ENCODE measurements around the gene TRIP4.
"Not testable (repeated sequence)": the region's sequence is repeated elsewhere in the genome, so short reads cannot be mapped to it uniquely, and the experiment has no call there.

The TRIP4 gene

GRCh38 chr15:64381000-64381751 lies 6.5 kb upstream of the TRIP4 start, which contains the start of gene PCLAF:
PCLAF (minus strand) TSS chr15:64381441; CDS start chr15:64381371, 70 bp downstream.
- DNase-seq (ENCODE audit: low spot score) = peak; percentile 94

- no peak for DNase-seq (ENCODE audit: low spot score)
These were observed 3.9 kb upstream of the TRIP4 start for GRCh38 chr15:64383760-64384159.

- no peak for DNase-seq (ENCODE audit: low spot score)
These were observed 1.3 kb upstream of the TRIP4 start for GRCh38 chr15:64386291-64386690.

GRCh38 chr15:64389036-64389435 lies 1.4 kb downstream of the TRIP4 start:
- DNase-seq (ENCODE audit: low spot score) = no peak

GRCh38 chr15:64392471-64392870 lies 4.8 kb downstream of the TRIP4 start:
- DNase-seq (ENCODE audit: low spot score) = not testable (repeated sequence)

GRCh38 chr15:64396789-64397188 lies 9.2 kb downstream of the TRIP4 start:
- no peak for DNase-seq (ENCODE audit: low spot score)

GRCh38 chr15:64398575-64398974 lies 10.9 kb downstream of the TRIP4 start:
- DNase-seq (ENCODE audit: low spot score) = no peak

- no peak for DNase-seq (ENCODE audit: low spot score)
These were observed 12.9 kb downstream of the TRIP4 start for GRCh38 chr15:64400583-64400982.

GRCh38 chr15:64412216-64412615 lies 24.6 kb downstream of the TRIP4 start:
- DNase-seq (ENCODE audit: low spot score) = no peak

GRCh38 chr15:64422697-64423096 lies 35.1 kb downstream of the TRIP4 start:
- no peak for DNase-seq (ENCODE audit: low spot score)

- no peak for DNase-seq (ENCODE audit: low spot score)
These were observed 36.3 kb downstream of the TRIP4 start for GRCh38 chr15:64423970-64424369.

- no peak for DNase-seq (ENCODE audit: low spot score)
These were observed 37.6 kb downstream of the TRIP4 start for GRCh38 chr15:64425221-64425620.

GRCh38 chr15:64426845-64427465 lies 39.3 kb downstream of the TRIP4 start:
- DNase-seq (ENCODE audit: low spot score) = peak; percentile 34

GRCh38 chr15:64429448-64429847 lies 41.8 kb downstream of the TRIP4 start:
- no peak for DNase-seq (ENCODE audit: low spot score)

- DNase-seq (ENCODE audit: low spot score) = no peak
These were observed 42.5 kb downstream of the TRIP4 start for GRCh38 chr15:64430000-64430735.

GRCh38 chr15:64437982-64438381 lies 50.3 kb downstream of the TRIP4 start:
- no peak for DNase-seq (ENCODE audit: low spot score)

GRCh38 chr15:64438653-64439447 lies 51.2 kb downstream of the TRIP4 start:
- DNase-seq (ENCODE audit: low spot score) = no peak

- no peak for DNase-seq (ENCODE audit: low spot score)
These were observed 54.2 kb downstream of the TRIP4 start for GRCh38 chr15:64441852-64442251.

- no peak for DNase-seq (ENCODE audit: low spot score)
These were observed 55.4 kb downstream of the TRIP4 start for GRCh38 chr15:64443016-64443415.

- peak; percentile 39 for DNase-seq (ENCODE audit: low spot score)
These were observed 56.3 kb downstream of the TRIP4 start for GRCh38 chr15:64443747-64444621.

GRCh38 chr15:64444836-64445235 lies 57.2 kb downstream of the TRIP4 start:
- no peak for DNase-seq (ENCODE audit: low spot score)
